ENCODE data around the gene TST.

The TST gene

DNA sequence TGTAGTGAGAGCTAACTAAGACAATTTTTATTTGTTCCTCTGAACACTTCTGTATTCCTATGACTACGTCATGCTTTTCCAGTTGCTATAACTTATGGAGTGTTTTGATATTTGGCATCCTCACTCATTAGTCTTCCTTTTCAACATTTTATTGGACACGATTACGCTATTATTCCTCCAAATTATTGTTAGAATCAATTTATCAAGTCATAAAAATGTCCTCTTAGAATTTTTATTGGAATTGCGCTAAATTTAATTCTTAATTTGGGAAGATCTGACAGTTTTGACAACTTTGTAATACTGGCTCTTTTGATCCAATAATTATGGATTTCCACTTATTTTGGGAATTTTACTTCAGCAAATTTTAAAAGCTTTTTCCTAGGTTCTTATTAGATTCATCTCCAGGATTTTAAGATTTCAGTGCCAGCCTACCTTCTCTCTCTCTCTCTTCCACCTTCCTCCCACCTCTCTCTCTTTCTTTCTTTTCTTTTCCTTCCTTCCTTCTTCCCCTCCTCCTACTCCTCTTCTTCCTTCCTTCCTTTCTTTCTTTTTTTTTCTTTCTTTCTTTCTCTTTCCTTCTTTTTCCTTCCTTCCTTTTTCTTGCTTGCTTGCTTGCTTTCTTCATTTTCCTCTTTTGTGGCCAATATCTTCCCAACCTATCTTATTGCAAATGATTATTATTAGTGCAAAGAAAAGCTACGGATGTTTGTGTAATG lies 50.8 kb downstream of the TST start:
- Histone ChIP-seq H3K79me2 (ENCODE audit: insufficient read depth, low read length) (no peaks in the 10 kb centered on the region), H3K9me3 (ENCODE audit: insufficient read depth, low read depth, low read length) (no peaks in the 10 kb centered on the region), H3F3A (ENCODE audit: low read depth) (no peaks in the 10 kb centered on the region), H4K20me1 (ENCODE audit: insufficient read depth, low read length, poor library complexity, severe bottlenecking) (no peaks in the 10 kb centered on the region), H3K36me3 (ENCODE audit: insufficient read depth, low read length) (no peaks in the 10 kb centered on the region), H3K9ac (ENCODE audit: low read depth, low read length, poor library complexity, severe bottlenecking) (no peak overlapping the region), H3K4me2 (ENCODE audit: low read depth, low read length, poor library complexity, severe bottlenecking) (no peak overlapping the region), H3K9me2 (replicated peaks; ENCODE audit: low read depth, low read length) (no peaks in the 10 kb centered on the region), H3K27me3 (ENCODE audit: insufficient read depth, low read length, poor library complexity, severe bottlenecking) (peaks cover 5% of the 10 kb centered on the region), H2AFZ (ENCODE audit: low read length) (no peak overlapping the region), H3K4me1 (ENCODE audit: insufficient read depth, low read length, poor library complexity, severe bottlenecking) (no peaks in the 10 kb centered on the region), H3K4me3 (ENCODE audit: low read length, poor library complexity, severe bottlenecking) (no peak overlapping the region)
- TF ChIP-seq, protein P1, sequence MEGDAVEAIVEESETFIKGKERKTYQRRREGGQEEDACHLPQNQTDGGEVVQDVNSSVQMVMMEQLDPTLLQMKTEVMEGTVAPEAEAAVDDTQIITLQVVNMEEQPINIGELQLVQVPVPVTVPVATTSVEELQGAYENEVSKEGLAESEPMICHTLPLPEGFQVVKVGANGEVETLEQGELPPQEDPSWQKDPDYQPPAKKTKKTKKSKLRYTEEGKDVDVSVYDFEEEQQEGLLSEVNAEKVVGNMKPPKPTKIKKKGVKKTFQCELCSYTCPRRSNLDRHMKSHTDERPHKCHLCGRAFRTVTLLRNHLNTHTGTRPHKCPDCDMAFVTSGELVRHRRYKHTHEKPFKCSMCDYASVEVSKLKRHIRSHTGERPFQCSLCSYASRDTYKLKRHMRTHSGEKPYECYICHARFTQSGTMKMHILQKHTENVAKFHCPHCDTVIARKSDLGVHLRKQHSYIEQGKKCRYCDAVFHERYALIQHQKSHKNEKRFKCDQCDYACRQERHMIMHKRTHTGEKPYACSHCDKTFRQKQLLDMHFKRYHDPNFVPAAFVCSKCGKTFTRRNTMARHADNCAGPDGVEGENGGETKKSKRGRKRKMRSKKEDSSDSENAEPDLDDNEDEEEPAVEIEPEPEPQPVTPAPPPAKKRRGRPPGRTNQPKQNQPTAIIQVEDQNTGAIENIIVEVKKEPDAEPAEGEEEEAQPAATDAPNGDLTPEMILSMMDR (conservative IDR thresholded peaks at IDR 0.05; ENCODE audit: low read length) = no peak
- TF ChIP-seq EZH2phosphoT487 (IDR thresholded peaks at IDR 0.05; ENCODE audit: borderline replicate concordance) = no peak

DNA sequence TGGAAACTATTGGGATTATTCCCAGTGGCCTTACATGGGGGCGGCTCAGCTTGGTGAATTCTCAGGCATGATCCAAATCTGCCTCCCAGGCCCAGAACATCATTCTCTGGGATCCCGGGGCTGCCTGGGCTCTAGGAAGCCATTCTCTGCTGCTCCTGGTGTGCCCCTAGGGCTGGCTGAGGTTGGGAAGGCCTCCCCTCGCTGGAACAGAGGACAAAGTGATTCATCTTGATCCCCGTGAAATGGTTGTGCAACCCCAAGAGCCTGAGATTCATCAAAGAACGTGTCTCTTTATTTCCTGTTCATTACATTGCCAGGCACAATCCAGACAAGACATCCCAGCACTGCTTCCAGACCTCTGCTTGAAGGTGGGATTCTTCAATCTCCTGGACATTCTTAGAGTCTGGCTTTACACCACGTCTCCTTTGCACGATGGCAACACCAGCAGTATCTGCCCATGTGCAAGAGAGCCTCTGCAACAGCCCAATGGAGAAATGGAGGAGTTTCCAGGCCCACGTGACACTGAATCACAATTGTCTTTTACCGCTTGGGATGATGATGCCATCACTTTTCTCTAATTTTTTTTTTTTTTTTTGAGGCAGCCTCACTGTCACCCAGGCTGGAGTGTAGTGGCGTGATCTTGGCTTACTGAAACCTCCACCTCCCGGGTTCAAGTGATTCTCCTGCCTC lies 52.3 kb downstream of the TST start:
- TF ChIP-seq, protein P1 (conservative IDR thresholded peaks at IDR 0.05; ENCODE audit: low read length) = no peak
- TF ChIP-seq EZH2phosphoT487 (IDR thresholded peaks at IDR 0.05; ENCODE audit: borderline replicate concordance) = no peak
- Histone ChIP-seq H3K9me3 (ENCODE audit: insufficient read depth, low read depth, low read length) (no peaks in the 10 kb centered on the region), H3K79me2 (ENCODE audit: insufficient read depth, low read length) (no peaks in the 10 kb centered on the region), H2AFZ (ENCODE audit: low read length) (no peak overlapping the region), H3F3A (ENCODE audit: low read depth) (no peaks in the 10 kb centered on the region), H3K4me2 (ENCODE audit: low read depth, low read length, poor library complexity, severe bottlenecking) (no peak overlapping the region), H3K36me3 (ENCODE audit: insufficient read depth, low read length) (no peaks in the 10 kb centered on the region), H3K9ac (ENCODE audit: low read depth, low read length, poor library complexity, severe bottlenecking) (no peak overlapping the region), H4K20me1 (ENCODE audit: insufficient read depth, low read length, poor library complexity, severe bottlenecking) (no peaks in the 10 kb centered on the region), H3K27me3 (ENCODE audit: insufficient read depth, low read length, poor library complexity, severe bottlenecking) (peaks cover 4% of the 10 kb centered on the region), H3K4me3 (ENCODE audit: low read length, poor library complexity, severe bottlenecking) (no peak overlapping the region), H3K4me1 (ENCODE audit: insufficient read depth, low read length, poor library complexity, severe bottlenecking) (no peaks in the 10 kb centered on the region), H3K9me2 (replicated peaks; ENCODE audit: low read depth, low read length) (no peaks in the 10 kb centered on the region)

DNA sequence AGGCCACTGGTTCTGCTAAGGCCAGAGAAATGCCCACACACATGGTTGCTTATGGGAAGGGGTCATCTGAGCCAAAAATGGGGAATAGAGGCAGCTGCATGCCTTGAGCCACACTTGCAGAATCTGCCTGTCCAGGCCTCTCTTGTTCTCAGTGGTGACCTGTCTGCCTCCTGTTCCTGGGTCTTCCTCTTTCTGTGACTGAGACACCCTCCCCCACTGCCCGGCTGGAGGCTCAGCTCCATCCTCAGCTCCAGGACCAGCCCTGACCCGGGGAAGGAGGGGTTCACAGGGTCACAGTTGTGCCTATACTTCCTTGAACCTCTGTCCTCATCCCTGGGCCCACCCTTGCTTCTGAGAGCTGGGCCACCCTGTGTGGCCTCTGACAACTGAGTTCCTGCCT lies 53.6 kb downstream of the TST start:
- Histone ChIP-seq H3K4me2 (ENCODE audit: low read depth, low read length, poor library complexity, severe bottlenecking) (no peak overlapping the region), H3K9me2 (replicated peaks; ENCODE audit: low read depth, low read length) (no peaks in the 10 kb centered on the region), H3K4me3 (ENCODE audit: low read length, poor library complexity, severe bottlenecking) (no peak overlapping the region), H3F3A (ENCODE audit: low read depth) (no peaks in the 10 kb centered on the region), H3K9ac (ENCODE audit: low read depth, low read length, poor library complexity, severe bottlenecking) (no peak overlapping the region), H3K9me3 (ENCODE audit: insufficient read depth, low read depth, low read length) (no peaks in the 10 kb centered on the region), H3K27me3 (ENCODE audit: insufficient read depth, low read length, poor library complexity, severe bottlenecking) (peaks cover 14% of the 10 kb centered on the region), H3K79me2 (ENCODE audit: insufficient read depth, low read length) (no peaks in the 10 kb centered on the region), H3K36me3 (ENCODE audit: insufficient read depth, low read length) (no peaks in the 10 kb centered on the region), H2AFZ (ENCODE audit: low read length) (no peak overlapping the region), H4K20me1 (ENCODE audit: insufficient read depth, low read length, poor library complexity, severe bottlenecking) (no peaks in the 10 kb centered on the region), H3K4me1 (ENCODE audit: insufficient read depth, low read length, poor library complexity, severe bottlenecking) (no peaks in the 10 kb centered on the region)
- no peak for TF ChIP-seq EZH2phosphoT487 (IDR thresholded peaks at IDR 0.05; ENCODE audit: borderline replicate concordance)
- TF ChIP-seq, protein P1 (conservative IDR thresholded peaks at IDR 0.05; ENCODE audit: low read length) = no peak
